ENCODE measurements around the gene KDSR.

Gene KDSR

DNA sequence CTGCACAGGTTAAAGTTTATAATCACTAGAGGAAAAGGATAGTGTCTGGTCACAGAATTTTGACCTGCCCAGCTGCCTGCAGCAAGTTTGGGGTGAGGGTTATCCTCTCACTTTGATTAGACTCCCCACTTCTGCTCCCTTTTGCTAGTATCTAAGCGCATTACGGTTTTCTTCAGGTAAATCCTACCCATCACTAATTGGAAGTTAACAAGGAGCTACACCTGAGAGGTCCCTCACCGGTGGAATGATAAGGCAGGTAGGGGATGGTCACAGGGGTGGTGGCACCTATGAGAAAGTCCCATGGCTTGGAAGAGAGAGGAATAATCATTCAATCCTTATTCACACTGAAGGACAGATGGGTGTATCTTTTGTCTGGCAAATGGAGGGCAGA, 55.0 kb downstream of the KDSR start:
- no peak overlapping the region for H3K4me3 ChIP-seq (ENCODE audit: low read depth, low read length)
- no peak for DNase-seq (ENCODE audit: low read depth)

DNA sequence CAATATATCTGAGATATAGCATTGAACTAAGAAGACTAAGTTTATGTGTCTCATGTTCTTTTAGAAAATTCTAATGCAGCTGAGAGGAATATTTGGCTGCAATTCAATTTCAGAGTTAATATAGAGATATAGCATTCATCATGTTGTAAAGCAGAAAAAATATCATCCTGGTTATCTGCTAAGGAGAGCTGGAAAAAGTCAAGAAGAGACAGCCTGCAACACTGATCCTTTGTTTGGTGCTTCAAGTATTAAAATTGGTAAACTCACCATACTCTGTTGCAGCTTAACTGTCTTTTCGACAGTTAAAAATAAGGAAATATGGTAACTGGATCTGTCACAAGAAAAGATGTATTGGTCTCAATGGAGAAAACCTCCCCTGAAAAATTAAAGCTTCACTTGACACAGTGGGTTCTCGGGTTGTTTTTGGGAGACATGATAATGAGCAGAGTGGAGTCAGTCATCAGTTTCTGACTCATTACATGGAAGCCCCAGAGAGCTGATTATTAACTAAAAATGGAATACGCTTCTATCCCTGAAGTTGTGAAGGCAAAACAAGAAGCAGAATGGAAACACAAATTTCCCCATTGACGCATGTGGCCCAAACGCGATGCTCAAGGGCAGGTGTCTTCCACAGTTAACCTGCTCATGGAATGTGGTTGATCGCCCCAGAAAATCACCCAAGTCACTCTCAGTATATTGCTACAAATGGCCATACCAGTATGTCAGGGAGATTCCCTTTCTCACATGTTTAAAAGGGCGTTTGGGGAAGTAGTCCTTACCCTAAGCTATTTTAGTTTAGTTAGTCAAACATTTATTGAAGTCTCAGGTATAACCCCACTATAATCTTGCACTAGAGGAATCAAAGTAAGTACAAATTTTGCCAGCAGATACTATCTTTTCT, 55.6 kb downstream of the KDSR start:
- DNase-seq (ENCODE audit: low read depth), result no peak
- H3K4me3 ChIP-seq (ENCODE audit: low read depth, low read length), result no peak overlapping the region

GRCh38 chr18:63309422-63309821, 57.6 kb downstream of the KDSR start:
- no peak overlapping the region for H3K4me3 ChIP-seq (ENCODE audit: low read depth, low read length)
- DNase-seq (ENCODE audit: low read depth), result no peak

DNA sequence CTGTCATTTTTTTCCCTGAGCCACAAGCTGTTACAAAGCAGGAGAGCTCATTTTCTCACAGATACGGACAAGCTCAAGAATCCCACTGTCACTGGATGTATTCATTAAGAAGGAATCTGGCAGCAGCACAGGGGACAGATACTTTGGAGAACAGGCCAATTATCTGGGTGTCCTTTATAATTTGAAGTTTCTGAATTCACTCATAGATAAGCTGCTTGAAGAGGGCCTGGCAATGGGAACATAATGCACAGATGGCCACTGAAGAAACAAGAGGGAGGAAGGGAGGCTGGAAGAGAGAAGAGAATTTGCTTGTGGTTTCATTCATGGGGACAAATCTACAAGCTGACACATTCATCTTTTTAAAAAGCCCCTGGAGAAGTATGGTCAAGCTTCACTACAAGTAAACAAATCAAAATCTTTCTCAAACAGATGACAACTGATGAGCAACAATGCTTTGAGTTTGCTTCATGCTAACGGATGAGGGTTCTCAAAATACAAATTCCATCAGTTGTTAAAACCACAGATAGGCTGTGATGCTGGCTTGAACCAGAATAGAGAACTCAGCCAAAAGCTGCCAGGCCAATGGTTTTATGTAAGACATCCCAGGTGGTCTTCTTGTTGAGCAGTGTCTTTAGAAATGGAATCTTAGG, 59.3 kb downstream of the KDSR start:
- DNase-seq (ENCODE audit: low read depth), result no peak
- H3K4me3 ChIP-seq (ENCODE audit: low read depth, low read length), result no peak overlapping the region

- no peak for DNase-seq (ENCODE audit: low read depth)
- no peak overlapping the region for H3K4me3 ChIP-seq (ENCODE audit: low read depth, low read length)
These were observed 60.0 kb downstream of the KDSR start for GRCh38 chr18:63306819-63307550.

DNA sequence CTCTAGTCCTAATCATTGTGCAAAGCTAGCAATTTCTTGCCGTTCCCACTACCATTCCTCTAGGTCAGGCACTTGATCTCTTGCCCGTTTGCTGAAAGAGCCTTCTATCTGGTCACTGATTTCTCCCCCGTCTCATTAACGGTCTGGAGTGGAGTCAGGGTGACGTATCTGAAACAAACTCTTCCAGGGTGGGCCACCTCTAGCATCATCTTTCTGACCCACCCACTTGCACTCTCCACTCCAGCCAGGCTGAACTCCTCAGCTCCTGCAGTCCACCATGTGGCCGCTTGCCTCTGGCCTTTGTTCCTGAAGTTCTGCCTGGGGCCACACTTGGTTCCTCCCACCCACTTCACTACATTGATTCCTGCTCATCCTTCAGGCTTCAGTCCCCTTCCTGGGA, 60.8 kb downstream of the KDSR start:
- DNase-seq (ENCODE audit: low read depth), result no peak

DNA sequence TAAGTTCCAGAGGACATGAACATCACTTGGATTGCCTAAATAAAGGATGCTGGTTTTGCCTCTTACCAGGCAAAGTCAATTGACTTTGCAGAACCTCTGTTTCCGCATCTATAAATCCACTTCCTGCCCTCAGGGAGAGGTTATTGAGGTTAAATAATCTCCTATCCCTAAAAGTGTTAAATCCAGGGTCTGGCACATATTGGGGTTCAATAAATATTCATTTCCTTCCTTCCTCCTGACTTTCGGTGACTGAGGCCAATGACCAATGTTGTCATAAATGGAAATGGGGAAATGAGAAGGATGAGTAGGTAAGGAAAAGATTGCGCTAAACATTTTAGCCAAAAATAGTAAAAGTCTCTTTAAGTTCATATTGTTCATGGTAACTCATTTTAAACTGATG, 63.5 kb downstream of the KDSR start:
- no peak for DNase-seq (ENCODE audit: low read depth)
- no peak overlapping the region for H3K4me3 ChIP-seq (ENCODE audit: low read depth, low read length)

More for the DNA sequence above, 60.8 kb downstream of the KDSR start:
- H3K4me3 ChIP-seq (ENCODE audit: low read depth, low read length), result no peak overlapping the region

DNA sequence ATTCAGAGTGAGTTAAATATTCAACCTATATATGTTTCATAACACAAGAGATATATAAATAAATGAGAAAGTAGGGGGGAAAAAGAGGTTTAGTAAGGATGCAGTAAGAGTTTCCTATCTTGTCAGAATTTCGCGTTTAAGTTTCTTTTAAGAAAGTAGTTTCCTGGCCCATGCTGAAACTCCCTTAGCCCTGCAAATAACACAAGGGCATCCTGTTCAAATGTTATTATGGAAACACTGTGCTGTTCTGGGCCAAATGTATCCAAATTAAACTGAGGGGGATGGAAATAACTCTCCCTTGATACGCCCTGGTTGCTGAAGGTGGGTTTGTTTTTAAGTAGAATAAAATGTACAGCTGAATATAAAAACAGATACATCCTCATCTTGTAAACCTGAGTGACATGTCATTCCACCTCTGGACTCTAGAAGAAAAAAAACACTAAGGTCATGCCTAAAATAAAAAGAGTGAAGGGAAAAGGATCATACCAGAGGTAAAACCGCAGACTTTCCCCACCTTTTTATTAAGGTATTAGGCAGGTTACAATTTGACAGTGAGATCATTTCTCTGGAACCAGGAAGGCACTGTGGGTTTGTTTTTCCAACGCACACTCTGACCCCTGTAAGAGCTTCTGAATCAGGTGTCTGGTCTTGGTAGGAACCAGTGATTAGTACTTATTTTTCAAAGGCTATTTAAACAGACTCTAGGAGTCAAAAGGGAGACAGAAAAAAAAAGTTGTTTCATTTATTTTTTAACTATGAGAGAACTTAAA, 64.2 kb downstream of the KDSR start:
- H3K4me3 ChIP-seq (ENCODE audit: low read depth, low read length), result no peak overlapping the region
- no peak for DNase-seq (ENCODE audit: low read depth)

DNA sequence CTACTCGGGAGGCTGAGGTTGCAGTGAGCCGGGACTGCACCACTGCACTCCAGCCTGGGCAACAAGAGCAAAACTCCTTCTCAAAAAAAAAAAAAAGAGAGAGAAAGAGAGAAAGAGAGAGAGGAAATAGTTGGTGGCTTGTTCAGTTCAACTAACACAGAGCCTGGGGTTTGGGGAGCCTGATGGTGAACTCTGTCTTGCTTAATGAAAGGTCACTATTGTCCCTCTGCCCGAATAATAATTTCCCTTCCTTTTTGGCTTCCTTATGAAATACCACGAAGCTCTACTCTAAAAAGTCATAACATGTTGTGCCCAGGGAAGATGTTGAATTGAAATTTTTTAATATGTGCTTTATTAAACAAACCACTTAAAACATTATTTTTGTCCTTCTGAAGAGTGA, 64.8 kb downstream of the KDSR start:
- H3K4me3 ChIP-seq (ENCODE audit: low read depth, low read length), result no peak overlapping the region

GRCh38 chr18:63301434-63301833, 65.6 kb downstream of the KDSR start:
- DNase-seq (ENCODE audit: low read depth), result no peak
- H3K4me3 ChIP-seq (ENCODE audit: low read depth, low read length), result no peak overlapping the region

More for the DNA sequence above, 64.8 kb downstream of the KDSR start:
- no peak for DNase-seq (ENCODE audit: low read depth)

DNA sequence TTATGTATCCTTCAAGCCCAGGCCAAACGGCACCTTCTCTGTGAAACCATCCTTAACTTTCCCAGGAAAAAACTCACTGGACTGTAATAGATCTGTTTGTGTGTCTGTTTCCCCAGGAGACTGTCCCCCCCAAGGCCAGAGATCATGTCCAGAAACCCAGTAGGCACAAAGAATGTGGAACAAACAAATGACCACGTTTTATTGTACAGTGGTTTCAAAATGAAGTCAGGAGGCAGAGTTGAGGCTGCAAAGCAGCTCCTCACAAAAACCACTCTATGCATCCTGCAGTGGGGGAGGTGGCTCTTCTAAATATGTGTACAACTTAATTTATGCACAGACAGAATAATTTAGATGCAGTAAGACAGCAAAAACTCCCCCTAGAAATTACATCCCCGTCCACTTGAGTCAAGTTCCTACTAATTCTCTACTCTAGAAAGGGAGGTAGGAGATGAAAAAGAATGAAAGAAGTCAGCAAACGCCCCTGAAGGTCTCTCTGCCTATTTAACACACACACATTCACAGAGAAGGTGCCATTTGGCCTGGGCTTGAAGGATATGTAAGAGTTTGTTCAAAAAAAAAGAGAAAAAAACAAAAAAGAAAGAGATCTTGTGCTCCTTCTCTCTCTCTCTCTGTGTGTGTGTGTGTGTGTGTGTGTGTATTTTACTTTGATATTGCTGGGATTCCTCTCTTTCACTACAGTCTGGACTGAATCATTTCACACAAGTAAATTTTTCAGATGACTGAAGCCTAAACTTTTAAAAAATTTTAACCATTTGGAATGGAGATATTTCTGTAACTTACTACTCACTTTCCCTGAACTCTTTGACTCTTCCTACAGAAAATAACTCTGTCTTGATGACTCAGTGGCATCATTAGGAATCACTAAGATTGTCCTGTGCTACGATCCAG, 66.9 kb downstream of the KDSR start:
- DNase-seq (ENCODE audit: low read depth), result no peak
- H3K4me3 ChIP-seq (ENCODE audit: low read depth, low read length), result no peak overlapping the region

- no peak for DNase-seq (ENCODE audit: low read depth)
- H3K4me3 ChIP-seq (ENCODE audit: low read depth, low read length), result no peak overlapping the region
These were observed 68.3 kb downstream of the KDSR start for GRCh38 chr18:63298400-63299365.

DNA sequence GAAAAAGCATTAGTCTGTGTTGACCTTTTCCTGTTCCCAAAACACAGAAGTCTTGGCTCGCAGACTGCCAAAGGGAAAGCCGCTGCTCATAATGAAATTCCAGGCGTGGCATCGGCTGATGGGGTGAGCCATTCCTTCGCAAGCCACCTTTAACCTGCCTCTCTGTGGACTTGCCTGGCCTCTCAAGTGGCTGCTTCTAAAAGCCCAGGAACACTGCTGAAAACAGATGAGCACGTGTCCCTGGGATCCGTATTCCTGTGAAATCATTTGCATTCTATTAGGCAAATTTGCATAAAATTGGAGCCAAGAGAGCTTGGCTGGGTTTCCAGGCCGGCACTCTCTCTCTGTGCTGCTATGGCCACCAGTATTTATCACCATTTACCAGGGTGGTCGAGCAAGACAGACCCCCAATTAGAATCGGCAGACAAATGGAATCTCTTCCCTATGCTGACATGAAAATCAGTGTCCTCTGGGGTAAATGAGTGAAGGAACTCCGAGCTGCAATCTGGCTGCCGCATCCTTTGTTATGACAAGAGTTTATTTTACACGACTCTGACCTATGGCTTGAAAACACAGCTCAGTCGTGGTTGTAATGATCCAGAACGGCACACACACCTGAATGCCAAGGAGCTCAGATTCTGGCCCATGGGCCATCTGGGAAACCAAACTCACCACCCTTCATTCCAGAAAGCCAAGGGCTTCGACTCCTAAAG, 69.2 kb downstream of the KDSR start:
- no peak for DNase-seq (ENCODE audit: low read depth)
- H3K4me3 ChIP-seq (ENCODE audit: low read depth, low read length), result no peak overlapping the region

GRCh38 chr18:63293935-63294334, 73.1 kb downstream of the KDSR start:
- DNase-seq (ENCODE audit: low read depth), result no peak
- no peak overlapping the region for H3K4me3 ChIP-seq (ENCODE audit: low read depth, low read length)

GRCh38 chr18:63292831-63293683, 73.9 kb downstream of the KDSR start:
- DNase-seq (ENCODE audit: low read depth), result no peak
- H3K4me3 ChIP-seq (ENCODE audit: low read depth, low read length), result no peak overlapping the region

GRCh38 chr18:63291278-63291677, 75.7 kb downstream of the KDSR start:
- no peak overlapping the region for H3K4me3 ChIP-seq (ENCODE audit: low read depth, low read length)
- DNase-seq (ENCODE audit: low read depth), result no peak
